ENCODE results near the gene MDGA2.
"Not testable (repeated sequence)": the region's sequence is repeated elsewhere in the genome, so short reads cannot be mapped to it uniquely, and the experiment has no call there.

MDGA2 gene

DNA sequence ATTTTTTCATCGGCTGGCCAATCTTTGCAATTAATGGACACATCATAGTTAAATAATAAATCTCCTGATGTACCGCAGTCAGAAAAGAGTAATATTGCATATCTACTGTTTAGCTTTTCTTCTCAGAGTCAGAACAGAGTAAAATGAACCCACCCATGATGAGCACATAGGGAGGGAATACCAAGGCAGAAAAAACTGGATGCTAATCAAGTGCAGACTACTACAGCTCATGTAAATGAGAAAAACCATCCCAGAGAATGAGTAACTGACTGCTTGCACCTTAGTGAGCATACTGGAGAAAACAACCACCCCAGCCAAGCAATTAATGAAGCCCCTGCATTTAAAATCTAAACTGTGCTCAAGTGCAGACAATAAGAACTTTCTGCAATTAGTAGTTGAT, 483.7 kb downstream of the MDGA2 start:
- in situ Hi-C loops (cut with MboI; ENCODE audit: low sequenced_read_pairs, unreplicated experiment): no loop called here
- TF ChIP-seq, protein P1, sequence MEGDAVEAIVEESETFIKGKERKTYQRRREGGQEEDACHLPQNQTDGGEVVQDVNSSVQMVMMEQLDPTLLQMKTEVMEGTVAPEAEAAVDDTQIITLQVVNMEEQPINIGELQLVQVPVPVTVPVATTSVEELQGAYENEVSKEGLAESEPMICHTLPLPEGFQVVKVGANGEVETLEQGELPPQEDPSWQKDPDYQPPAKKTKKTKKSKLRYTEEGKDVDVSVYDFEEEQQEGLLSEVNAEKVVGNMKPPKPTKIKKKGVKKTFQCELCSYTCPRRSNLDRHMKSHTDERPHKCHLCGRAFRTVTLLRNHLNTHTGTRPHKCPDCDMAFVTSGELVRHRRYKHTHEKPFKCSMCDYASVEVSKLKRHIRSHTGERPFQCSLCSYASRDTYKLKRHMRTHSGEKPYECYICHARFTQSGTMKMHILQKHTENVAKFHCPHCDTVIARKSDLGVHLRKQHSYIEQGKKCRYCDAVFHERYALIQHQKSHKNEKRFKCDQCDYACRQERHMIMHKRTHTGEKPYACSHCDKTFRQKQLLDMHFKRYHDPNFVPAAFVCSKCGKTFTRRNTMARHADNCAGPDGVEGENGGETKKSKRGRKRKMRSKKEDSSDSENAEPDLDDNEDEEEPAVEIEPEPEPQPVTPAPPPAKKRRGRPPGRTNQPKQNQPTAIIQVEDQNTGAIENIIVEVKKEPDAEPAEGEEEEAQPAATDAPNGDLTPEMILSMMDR (IDR thresholded peaks at IDR 0.05; ENCODE audit: borderline replicate concordance, control extremely low read depth, extremely low read depth, insufficient read depth, missing control alignments): no peak
- DNase-seq (ENCODE audit: low spot score): no peak

- TF ChIP-seq, protein P1 (IDR thresholded peaks at IDR 0.05; ENCODE audit: borderline replicate concordance, control extremely low read depth, extremely low read depth, insufficient read depth, missing control alignments): no peak
- in situ Hi-C loops (cut with MboI; ENCODE audit: low sequenced_read_pairs, unreplicated experiment): no loop called here
- DNase-seq (ENCODE audit: low spot score): no peak
Measured at GRCh38 chr14:47189911-47190484, 485.4 kb downstream of the MDGA2 start.

GRCh38 chr14:47186486-47186885, 488.9 kb downstream of the MDGA2 start:
- no peak for DNase-seq (ENCODE audit: low spot score)
- TF ChIP-seq, protein P1 (IDR thresholded peaks at IDR 0.05; ENCODE audit: borderline replicate concordance, control extremely low read depth, extremely low read depth, insufficient read depth, missing control alignments): no peak
- in situ Hi-C loops (cut with MboI; ENCODE audit: low sequenced_read_pairs, unreplicated experiment): no loop called here

GRCh38 chr14:47179906-47180305, 495.5 kb downstream of the MDGA2 start:
- DNase-seq (ENCODE audit: low spot score): no peak
- TF ChIP-seq, protein P1 (IDR thresholded peaks at IDR 0.05; ENCODE audit: borderline replicate concordance, control extremely low read depth, extremely low read depth, insufficient read depth, missing control alignments): no peak

DNA sequence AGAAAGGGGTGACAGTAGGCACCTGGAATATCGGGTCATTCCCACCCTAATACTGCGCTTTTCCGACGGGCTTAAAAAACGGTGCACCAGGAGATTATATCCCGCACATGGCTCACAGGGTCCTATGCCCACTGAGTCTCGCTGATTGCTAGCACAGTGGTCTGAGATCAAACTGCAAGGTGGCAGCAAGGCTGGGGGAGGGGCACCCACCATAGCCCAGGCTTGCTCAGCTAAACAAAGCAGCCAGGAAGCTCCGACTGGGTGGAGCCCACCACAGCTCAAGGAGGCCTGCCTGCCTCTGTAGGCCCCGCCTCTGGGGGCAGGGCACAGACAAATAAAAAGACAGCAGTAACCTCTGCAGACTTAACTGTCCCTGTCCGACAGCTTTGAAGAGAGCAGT, 503.5 kb downstream of the MDGA2 start:
- DNase-seq (ENCODE audit: low spot score); in situ Hi-C loops (cut with MboI; ENCODE audit: low sequenced_read_pairs, unreplicated experiment): not testable (repeated sequence)

More at GRCh38 chr14:47179906-47180305, 495.5 kb downstream of the MDGA2 start:
- in situ Hi-C loops (cut with MboI; ENCODE audit: low sequenced_read_pairs, unreplicated experiment): no loop called here

DNA sequence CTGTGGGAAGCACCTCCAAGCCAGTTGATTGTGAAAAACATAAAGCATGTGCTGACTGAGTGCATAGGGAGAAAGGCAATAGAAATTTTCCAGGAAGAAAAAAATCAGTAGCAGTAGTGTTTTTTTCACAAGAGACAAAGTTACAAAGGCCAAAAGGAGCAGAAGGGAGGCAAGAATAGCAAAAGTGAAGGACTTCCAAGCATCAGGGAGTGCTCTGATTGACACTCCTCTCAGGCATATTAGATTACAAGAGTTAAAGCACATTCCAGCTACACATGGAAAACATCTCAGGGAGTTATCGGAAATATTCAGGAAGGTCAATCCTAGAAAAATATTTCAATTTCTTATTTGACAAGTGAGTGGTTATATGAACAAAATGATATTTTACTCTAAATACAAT, 508.0 kb downstream of the MDGA2 start:
- in situ Hi-C loops (cut with MboI; ENCODE audit: low sequenced_read_pairs, unreplicated experiment): no loop called here
- DNase-seq (ENCODE audit: low spot score): no peak
- TF ChIP-seq, protein P1 (IDR thresholded peaks at IDR 0.05; ENCODE audit: borderline replicate concordance, control extremely low read depth, extremely low read depth, insufficient read depth, missing control alignments): no peak

DNA sequence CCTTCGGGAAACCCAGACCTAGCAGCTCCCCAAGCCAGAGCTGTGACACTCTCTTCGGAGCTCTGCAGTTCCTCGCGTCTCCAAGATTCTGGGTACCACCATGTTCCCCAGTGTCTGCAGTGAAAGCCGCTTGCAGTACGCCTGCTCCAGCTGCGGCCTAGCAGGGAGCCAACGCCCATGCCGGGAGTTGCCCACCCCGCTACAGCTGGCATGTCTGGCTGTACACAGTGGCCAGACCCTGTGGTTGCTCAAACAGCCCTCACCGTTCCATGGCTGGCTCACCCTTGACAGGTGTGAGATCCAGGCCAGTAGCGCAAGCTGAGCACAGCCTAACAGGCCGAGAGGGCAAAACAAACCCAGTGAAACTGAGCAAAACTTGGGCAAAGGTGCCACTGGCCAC, 520.0 kb downstream of the MDGA2 start:
- in situ Hi-C loops (cut with MboI; ENCODE audit: low sequenced_read_pairs, unreplicated experiment): no loop called here
- no peak for DNase-seq (ENCODE audit: low spot score)
- TF ChIP-seq, protein P1 (IDR thresholded peaks at IDR 0.05; ENCODE audit: borderline replicate concordance, control extremely low read depth, extremely low read depth, insufficient read depth, missing control alignments): no peak

All from GM13976 (cell line).